Measurements from ENCODE around the gene ITPK1.

ITPK1 gene

DNA sequence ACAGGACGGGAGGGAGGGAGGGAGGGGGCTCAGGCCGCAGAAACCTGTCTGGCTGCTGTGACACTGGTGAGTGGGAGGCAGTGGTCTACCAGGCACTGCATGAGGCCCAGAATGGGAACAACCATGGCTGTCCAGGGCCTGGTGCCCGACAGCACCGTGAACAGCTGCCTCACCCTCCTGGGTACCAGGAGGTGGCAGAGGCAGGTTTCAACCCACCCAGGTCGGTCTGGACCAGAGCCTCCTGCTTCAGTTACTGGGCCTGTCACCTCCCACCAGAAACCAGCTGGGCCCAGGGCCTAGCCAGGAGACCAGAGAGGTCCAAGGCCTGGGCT lies 80.2 kb downstream of the ITPK1 start:
- H3K4me1 ChIP-seq (ENCODE audit: low read depth, poor library complexity, severe bottlenecking), result peaks cover 18% of the 10 kb centered on the region
- no peak overlapping the region for H3K4me2 ChIP-seq
- H2AFZ ChIP-seq (ENCODE audit: low read depth), result no peak overlapping the region
- H3K4me3 ChIP-seq (IDR thresholded peaks at IDR 0.05; ENCODE audit: insufficient read depth, low read depth, low read length), result no peak overlapping the region
- H4K20me1 ChIP-seq (ENCODE audit: insufficient read depth), result no peaks in the 10 kb centered on the region
- H3K27ac ChIP-seq, result no peak overlapping the region
- H3K36me3 ChIP-seq (ENCODE audit: insufficient read depth), result no peaks in the 10 kb centered on the region
- no peak overlapping the region for H3K9ac ChIP-seq
- no peaks in the 10 kb centered on the region for H3K79me2 ChIP-seq (ENCODE audit: insufficient read depth, low read depth)
- no peak for TF ChIP-seq CTCF (conservative IDR thresholded peaks at IDR 0.05; ENCODE audit: low read depth, low read length)
- H3K27me3 ChIP-seq (ENCODE audit: insufficient read depth, low read depth), result no peaks in the 10 kb centered on the region

DNA sequence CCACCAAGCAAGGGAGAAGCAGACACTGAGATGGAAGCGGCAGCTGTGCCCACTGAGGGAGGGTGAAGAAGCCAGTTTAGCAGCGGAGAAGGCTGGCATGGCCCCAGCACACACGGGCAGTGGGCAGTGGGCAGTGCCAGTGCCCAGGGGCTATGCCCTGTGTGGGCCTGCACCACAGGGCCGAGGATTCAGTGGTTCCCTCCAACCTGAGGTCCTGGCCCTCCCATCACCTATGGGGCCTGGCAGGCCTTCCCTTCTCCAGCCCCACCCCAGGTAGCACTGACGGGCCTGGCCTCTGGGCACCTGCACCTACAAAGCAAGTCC lies 81.1 kb downstream of the ITPK1 start:
- TF ChIP-seq CTCF (conservative IDR thresholded peaks at IDR 0.05; ENCODE audit: low read depth, low read length), result no peak; the same call in 1 of the 2 replicates
- Histone ChIP-seq H3K4me1 (ENCODE audit: low read depth, poor library complexity, severe bottlenecking) (peaks cover 18% of the 10 kb centered on the region), H3K27me3 (ENCODE audit: insufficient read depth, low read depth) (no peaks in the 10 kb centered on the region), H3K27ac (no peak overlapping the region), H3K4me2 (no peak overlapping the region), H3K9ac (no peak overlapping the region), H3K79me2 (ENCODE audit: insufficient read depth, low read depth) (no peaks in the 10 kb centered on the region), H2AFZ (ENCODE audit: low read depth) (no peak overlapping the region), H4K20me1 (ENCODE audit: insufficient read depth) (no peaks in the 10 kb centered on the region), H3K36me3 (ENCODE audit: insufficient read depth) (no peaks in the 10 kb centered on the region), H3K4me3 (IDR thresholded peaks at IDR 0.05; ENCODE audit: insufficient read depth, low read depth, low read length) (no peak overlapping the region)

DNA sequence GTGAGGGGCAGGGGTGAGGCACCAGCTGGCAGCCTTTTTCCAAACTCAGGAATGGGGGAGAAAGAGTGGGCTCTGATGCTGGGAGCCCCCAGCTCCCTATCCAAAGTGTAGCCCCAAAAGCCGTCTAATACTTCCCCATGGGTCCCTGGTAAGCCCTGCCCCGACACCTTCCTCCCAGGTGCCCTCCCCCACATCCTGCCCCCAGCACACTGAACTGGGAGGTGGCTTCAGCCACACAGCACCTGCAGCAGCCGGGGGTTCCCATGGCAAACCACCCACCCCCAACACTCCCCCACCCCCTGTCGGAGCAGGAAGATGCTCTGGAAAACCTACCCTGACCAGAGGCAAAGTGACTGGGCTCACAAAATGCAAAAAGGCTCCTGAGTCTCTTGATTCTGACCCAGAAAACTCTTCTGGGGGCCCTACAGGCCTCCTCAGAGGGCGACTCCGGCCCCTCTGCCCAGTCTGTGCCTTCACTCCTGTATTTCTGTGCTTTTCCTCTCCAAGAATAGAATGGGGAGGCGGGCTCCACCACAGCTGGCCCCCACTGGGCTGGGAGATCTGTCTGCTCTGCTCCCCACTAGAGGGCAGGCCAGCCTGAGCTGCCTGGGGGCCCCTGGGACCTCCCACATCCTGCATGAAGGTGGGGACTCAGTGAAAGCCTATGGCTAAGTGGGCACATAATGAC lies 81.6 kb downstream of the ITPK1 start:
- H4K20me1 ChIP-seq (ENCODE audit: insufficient read depth), result no peaks in the 10 kb centered on the region
- peak overlapping the region; percentile 17 for H3K4me2 ChIP-seq
- H2AFZ ChIP-seq (ENCODE audit: low read depth), result no peak overlapping the region
- H3K36me3 ChIP-seq (ENCODE audit: insufficient read depth), result no peaks in the 10 kb centered on the region
- no peak overlapping the region for H3K4me3 ChIP-seq (IDR thresholded peaks at IDR 0.05; ENCODE audit: insufficient read depth, low read depth, low read length)
- no peaks in the 10 kb centered on the region for H3K27me3 ChIP-seq (ENCODE audit: insufficient read depth, low read depth)
- no peak overlapping the region for H3K9ac ChIP-seq
- peak; percentile 59; the same call in 1 of the 2 replicates for TF ChIP-seq CTCF (conservative IDR thresholded peaks at IDR 0.05; ENCODE audit: low read depth, low read length)
- no peak overlapping the region for H3K27ac ChIP-seq
- no peaks in the 10 kb centered on the region for H3K79me2 ChIP-seq (ENCODE audit: insufficient read depth, low read depth)
- H3K4me1 ChIP-seq (ENCODE audit: low read depth, poor library complexity, severe bottlenecking), result peaks cover 18% of the 10 kb centered on the region

GRCh38 chr14:93033084-93033982 lies 82.4 kb downstream of the ITPK1 start:
- Histone ChIP-seq H3K4me1 (ENCODE audit: low read depth, poor library complexity, severe bottlenecking) (peaks cover 18% of the 10 kb centered on the region), H3K27me3 (ENCODE audit: insufficient read depth, low read depth) (no peaks in the 10 kb centered on the region), H4K20me1 (ENCODE audit: insufficient read depth) (no peaks in the 10 kb centered on the region), H3K4me3 (IDR thresholded peaks at IDR 0.05; ENCODE audit: insufficient read depth, low read depth, low read length) (no peak overlapping the region), H3K27ac (no peak overlapping the region), H3K4me2 (no peak overlapping the region; the same call in 1 of the 2 replicates), H3K36me3 (ENCODE audit: insufficient read depth) (no peaks in the 10 kb centered on the region), H3K9ac (no peak overlapping the region), H3K79me2 (ENCODE audit: insufficient read depth, low read depth) (no peaks in the 10 kb centered on the region), H2AFZ (ENCODE audit: low read depth) (no peak overlapping the region)
- no peak for TF ChIP-seq CTCF (conservative IDR thresholded peaks at IDR 0.05; ENCODE audit: low read depth, low read length)

Data from KMS-11 (cell line).